Esophagus muscularis mucosa (tissue), 4 donors: ENCODE data around the gene WDR47. TPM values are rescaled to one million over a fixed set of nuclear protein-coding genes. Genes with fewer than 3 reads are reported as not detected.
"Not testable (repeated sequence)": the region's sequence is repeated elsewhere in the genome, so short reads cannot be mapped to it uniquely, and the experiment has no call there.

Source experiments
- DNase-seq: peaks from one replicate; pipeline ENCODE4 v3.0.0-alpha.2; 2017; ENCODE audit errors: extremely low spot score
- H3K27ac ChIP-seq, 4 donors: fragments of 200-600 bp; sonication (generic); replicated peaks in 1 of 4; 1 replicate in 3 of 4; 2 replicates in 1 of 4; pipeline ENCODE4 v1.5.1; 2016 to 2019; ENCODE audit warnings: mild to moderate bottlenecking in 1 of 4
- H3K27me3 ChIP-seq, 4 donors: fragments of 200-600 bp; sonication (generic); one replicate each; pipeline versions ENCODE4 v1.5.1 to v1.6.0; 2016 to 2019
- H3K36me3 ChIP-seq, 4 donors: fragments of 200-600 bp; sonication (generic); one replicate each; pipeline ENCODE4 v1.5.1; 2016 to 2019
- H3K4me1 ChIP-seq, 4 donors: fragments of 200-600 bp; sonication (generic); one replicate each; pipeline ENCODE4 v1.5.1; 2016 to 2019
- H3K4me3 ChIP-seq, 4 donors: fragments of 200-600 bp; sonication (generic); 1 replicate in 2 of 4; 2 replicates in 2 of 4; pipeline ENCODE4 v1.5.1; 2016 to 2019; ENCODE audit warnings: mild to moderate bottlenecking in 4 of 4, moderate library complexity in 1 of 4
- H3K9me3 ChIP-seq, 4 donors: fragments of 200-600 bp; sonication (generic); 1 replicate in 3 of 4; 2 replicates in 1 of 4; pipeline ENCODE4 v1.5.1; 2016 to 2019
- EP300 ChIP-seq: sonication (generic); formaldehyde crosslinking; IDR thresholded peaks from one replicate; pipeline ENCODE4 v1.6.1; 2017; ENCODE audit warnings: antibody characterized with exemption
- POLR2A ChIP-seq: fragments of 450-650 bp; IDR thresholded peaks from one replicate; pipeline ENCODE4 v1.6.1; 2017; ENCODE audit warnings: antibody characterized with exemption, moderate library complexity, mild to moderate bottlenecking, low read depth
- POLR2AphosphoS5 ChIP-seq, 2 donors: sonication (generic); formaldehyde crosslinking; IDR thresholded peaks; one replicate each; pipeline ENCODE4 v1.6.1; 2017; ENCODE audit warnings: antibody characterized with exemption in 2 of 2
- WGBS: methylation state at CpG from one replicate; pipeline ENCODE4 v1.1.5; 2018; 5-methylcytosine and 5-hydroxymethylcytosine counted together
- intact Hi-C: fragments of 100-400 bp; cut with DNase I; formaldehyde crosslinking; loops from one replicate; pipeline ENCODE4 v1.15.1; 2023
- total RNA-seq, 4 donors: library from RNA; depleted of rRNA; stranded (reverse); fragments of >200 nt; gene quantifications; one replicate each; pipeline versions ENCODE4 v1.1.0 to v1.2.1, GENCODE V29; 2016
- TF ChIP-seq, protein P1 (sequence below), 3 experiments: fragments of 200-600 bp in 2 of 3; fragments of 450-650 bp in 1 of 3; sonication (generic) in 2 of 3; IDR thresholded peaks; one replicate each; pipeline ENCODE4 v1.5.1; 2017 to 2019; ENCODE audit warnings: antibody characterized with exemption in 3 of 3, mild to moderate bottlenecking in 2 of 3, moderate library complexity in 1 of 3

Gene WDR47
- total RNA-seq, 4 donors from 2014 or later, result 16.1 to 27.3 (median 18.1) TPM

DNA sequence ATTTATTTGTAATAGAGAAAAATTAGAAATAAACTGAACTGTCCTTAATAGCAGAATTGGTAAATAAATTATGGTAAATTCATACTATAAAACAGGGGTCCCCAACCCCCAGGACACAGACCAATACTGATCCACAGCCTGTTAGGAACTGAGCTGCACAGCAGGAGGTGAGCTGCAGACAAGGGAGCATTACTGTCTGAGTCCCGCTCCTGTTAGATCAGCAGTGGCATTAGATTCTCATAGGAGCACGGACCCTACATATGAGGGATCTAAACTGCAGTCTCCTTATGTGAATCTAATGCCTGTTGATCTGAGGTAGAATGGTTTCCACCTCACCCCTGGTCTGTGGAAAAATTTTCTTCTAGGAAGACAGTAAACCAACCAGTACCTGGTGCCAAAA lies 7.5 kb downstream of the WDR47 start:
- intact Hi-C loops, result no loop called here
- WGBS, result 92% methylated on average over 2 of the region's 2 CpGs
- H3K9me3 ChIP-seq, result no peaks in the 10 kb centered on the region
- no peak for TF ChIP-seq POLR2AphosphoS5 (IDR thresholded peaks at IDR 0.05)
- no peak for TF ChIP-seq POLR2A
- TF ChIP-seq, protein P1, sequence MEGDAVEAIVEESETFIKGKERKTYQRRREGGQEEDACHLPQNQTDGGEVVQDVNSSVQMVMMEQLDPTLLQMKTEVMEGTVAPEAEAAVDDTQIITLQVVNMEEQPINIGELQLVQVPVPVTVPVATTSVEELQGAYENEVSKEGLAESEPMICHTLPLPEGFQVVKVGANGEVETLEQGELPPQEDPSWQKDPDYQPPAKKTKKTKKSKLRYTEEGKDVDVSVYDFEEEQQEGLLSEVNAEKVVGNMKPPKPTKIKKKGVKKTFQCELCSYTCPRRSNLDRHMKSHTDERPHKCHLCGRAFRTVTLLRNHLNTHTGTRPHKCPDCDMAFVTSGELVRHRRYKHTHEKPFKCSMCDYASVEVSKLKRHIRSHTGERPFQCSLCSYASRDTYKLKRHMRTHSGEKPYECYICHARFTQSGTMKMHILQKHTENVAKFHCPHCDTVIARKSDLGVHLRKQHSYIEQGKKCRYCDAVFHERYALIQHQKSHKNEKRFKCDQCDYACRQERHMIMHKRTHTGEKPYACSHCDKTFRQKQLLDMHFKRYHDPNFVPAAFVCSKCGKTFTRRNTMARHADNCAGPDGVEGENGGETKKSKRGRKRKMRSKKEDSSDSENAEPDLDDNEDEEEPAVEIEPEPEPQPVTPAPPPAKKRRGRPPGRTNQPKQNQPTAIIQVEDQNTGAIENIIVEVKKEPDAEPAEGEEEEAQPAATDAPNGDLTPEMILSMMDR (IDR thresholded peaks at IDR 0.05), result no peak
- no peak for TF ChIP-seq EP300
- no peak overlapping the region for H3K27ac ChIP-seq
- no peak for DNase-seq
- H3K27me3 ChIP-seq, result no peaks in the 10 kb centered on the region
- no peak overlapping the region for H3K4me3 ChIP-seq
- H3K36me3 ChIP-seq, result no peaks in the 10 kb centered on the region
- peaks cover 0 to 15% (median 11%) of the 10 kb centered on the region in 4 donors for H3K4me1 ChIP-seq

DNA sequence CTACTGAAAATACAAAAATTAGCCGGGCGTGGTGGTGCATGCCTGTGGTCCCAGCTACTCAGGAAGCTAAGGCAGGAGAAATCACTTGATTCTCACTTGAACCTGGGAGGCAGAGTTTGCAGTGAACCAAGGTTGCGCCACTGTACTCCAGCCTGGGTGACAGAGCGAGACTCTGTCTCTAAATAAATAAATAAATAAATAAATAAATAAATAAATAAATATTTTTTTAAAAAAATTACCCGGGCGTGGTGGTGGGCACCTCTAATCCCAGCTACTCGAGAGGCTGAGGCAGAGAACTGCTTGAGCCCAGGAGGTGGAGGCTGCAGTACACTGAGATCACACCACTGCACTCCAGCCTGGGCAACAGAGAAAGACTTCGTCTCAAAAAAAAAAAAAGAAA lies 12.4 kb downstream of the WDR47 start:
- H3K36me3 ChIP-seq, intact Hi-C loops, DNase-seq, H3K4me3 ChIP-seq, H3K27ac ChIP-seq, H3K9me3 ChIP-seq, H3K27me3 ChIP-seq: not testable (repeated sequence)
- peaks cover 0 to 10% (median 8%) of the 10 kb centered on the region in 4 donors for H3K4me1 ChIP-seq
- WGBS, result 96% methylated on average over 8 of the region's 8 CpGs

GRCh38 chr1:109027841-109028240 lies 14.1 kb downstream of the WDR47 start:
- no peak overlapping the region for H3K27ac ChIP-seq
- TF ChIP-seq, protein P1 (IDR thresholded peaks at IDR 0.05), result peak in 1 of 3 experiments; percentile 12
- TF ChIP-seq POLR2A, result no peak
- intact Hi-C loops, result no loop called here

GRCh38 chr1:109025694-109026093 lies 16.2 kb downstream of the WDR47 start:
- intact Hi-C loops, result no loop called here
- Histone ChIP-seq H3K36me3 (peaks cover 4 to 17% (median 10%) of the 10 kb centered on the region in 4 donors), H3K27me3 (no peaks in the 10 kb centered on the region), H3K9me3 (no peaks in the 10 kb centered on the region), H3K27ac (no peak overlapping the region), H3K4me1 (peaks cover 0 to 10% (median 8%) of the 10 kb centered on the region in 4 donors), H3K4me3 (no peak overlapping the region)
- TF ChIP-seq POLR2A (no peak), POLR2AphosphoS5 (IDR thresholded peaks at IDR 0.05) (no peak)
- TF ChIP-seq, protein P1 (IDR thresholded peaks at IDR 0.05), result no peak
- 89% methylated on average over 6 of the region's 6 CpGs for WGBS
- no peak for DNase-seq

More at GRCh38 chr1:109027841-109028240, 14.1 kb downstream of the WDR47 start:
- no peak for DNase-seq
- Histone ChIP-seq H3K4me1 (peaks cover 0 to 10% (median 8%) of the 10 kb centered on the region in 4 donors), H3K9me3 (no peaks in the 10 kb centered on the region), H3K36me3 (peaks cover 1 to 5% (median 3%) of the 10 kb centered on the region in 4 donors), H3K27me3 (no peaks in the 10 kb centered on the region), H3K4me3 (no peak overlapping the region)

- no peak for DNase-seq
- Histone ChIP-seq H3K36me3 (peaks cover 4 to 21% (median 10%) of the 10 kb centered on the region in 4 donors), H3K27me3 (no peaks in the 10 kb centered on the region), H3K9me3 (no peaks in the 10 kb centered on the region), H3K4me3 (no peak overlapping the region), H3K4me1 (no peaks in the 10 kb centered on the region), H3K27ac (no peak overlapping the region)
- TF ChIP-seq EP300, result no peak
- no peak for TF ChIP-seq POLR2A
- no peak for TF ChIP-seq POLR2AphosphoS5 (IDR thresholded peaks at IDR 0.05)
- 93% methylated on average over 2 of the region's 2 CpGs for WGBS
- intact Hi-C loops, result no loop called here
Observed at GRCh38 chr1:109024646-109025045, 17.3 kb downstream of the WDR47 start.

DNA sequence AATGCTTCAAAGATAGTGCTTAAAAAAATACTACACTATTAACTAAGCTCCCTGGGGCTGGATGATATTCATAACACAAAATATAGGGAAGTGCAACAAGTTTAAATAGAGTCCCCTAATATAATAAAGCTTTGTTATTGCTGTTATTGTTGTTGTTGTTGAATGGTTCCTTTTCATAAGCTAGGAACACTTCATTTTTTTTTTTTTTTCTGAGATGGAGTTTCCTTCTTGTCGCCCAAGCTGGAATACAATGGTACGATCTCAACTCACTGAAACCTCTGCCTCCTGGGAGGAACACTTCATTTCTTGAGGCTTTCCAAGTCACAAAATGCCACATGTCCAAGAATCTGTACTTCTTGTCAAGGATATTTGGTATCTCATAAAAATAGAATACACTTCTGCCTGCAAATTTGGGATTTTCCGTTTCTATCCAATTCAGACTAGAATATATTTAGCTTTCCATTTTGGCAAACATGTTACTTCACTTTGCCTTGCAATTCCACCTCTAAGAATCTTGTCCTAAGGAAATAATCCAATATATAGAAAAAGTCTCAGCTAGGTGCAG lies 21.1 kb downstream of the WDR47 start:
- Histone ChIP-seq H3K36me3 (peaks cover 19 to 49% (median 27%) of the 10 kb centered on the region in 4 donors), H3K9me3 (no peaks in the 10 kb centered on the region), H3K27me3 (no peaks in the 10 kb centered on the region), H3K4me3 (no peak overlapping the region), H3K4me1 (no peaks in the 10 kb centered on the region), H3K27ac (no peak overlapping the region)
- intact Hi-C loops, result no loop called here
- no peak for DNase-seq
- WGBS, result 78% methylated on average over 3 of the region's 3 CpGs
- TF ChIP-seq, protein P1 (IDR thresholded peaks at IDR 0.05), result no peak

GRCh38 chr1:109017719-109018118 lies 24.2 kb downstream of the WDR47 start:
- H3K4me3 ChIP-seq, H3K27me3 ChIP-seq, intact Hi-C loops, H3K9me3 ChIP-seq, H3K27ac ChIP-seq, DNase-seq, H3K4me1 ChIP-seq: not testable (repeated sequence)
- WGBS, result 94% methylated on average over 6 of the region's 6 CpGs
- H3K36me3 ChIP-seq, result peaks cover 18 to 64% (median 39%) of the 10 kb centered on the region in 4 donors
